Keratinocyte (primary cell): Measurements from ENCODE around the gene EVI5. TPM values are rescaled to one million over a fixed set of nuclear protein-coding genes. Genes with fewer than 3 reads are reported as not detected.

Experiments used
- DNase-seq: peaks from one replicate; pipeline ENCODE4 v3.0.0-alpha.2; 2011; ENCODE audit warnings: low read depth, missing footprints, low spot score
- FAIRE-seq: peaks from 2 replicates; lab custom pipeline; 2011; peaks lifted over from hg19 to GRCh38; lab: Jason Lieb, UNC
- H2AFZ ChIP-seq: 2 replicates; pipeline ENCODE4 v1.6.0; 2012; ENCODE audit warnings: low read length, control low read depth, inconsistent platforms; ENCODE audit not compliant: control insufficient read depth
- H3K27ac ChIP-seq: 2 replicates; pipeline ENCODE4 v1.5.1; 2011; ENCODE audit warnings: low read length; ENCODE audit not compliant: control insufficient read depth, insufficient read depth
- H3K27me3 ChIP-seq: 3 replicates; pipeline ENCODE4 v1.6.0; 2011; ENCODE audit warnings: low read length; ENCODE audit not compliant: control insufficient read depth, insufficient read depth; ENCODE audit errors: extremely low read depth
- H3K36me3 ChIP-seq, 2 experiments: 2 replicates in 1 of 2; 3 replicates in 1 of 2; pipeline ENCODE4 v1.5.1; 2011; ENCODE audit warnings: low read length in 2 of 2, mild to moderate bottlenecking in 1 of 2; ENCODE audit not compliant: control insufficient read depth in 2 of 2, insufficient read depth in 2 of 2; ENCODE audit errors: extremely low read depth in 1 of 2
- H3K4me1 ChIP-seq: 3 replicates; pipeline ENCODE4 v1.5.1; 2011; ENCODE audit warnings: low read length; ENCODE audit not compliant: control insufficient read depth, insufficient read depth; ENCODE audit errors: extremely low read depth
- H3K4me2 ChIP-seq: 3 replicates; pipeline ENCODE4 v1.6.0; 2011; ENCODE audit warnings: low read depth, low read length; ENCODE audit not compliant: control insufficient read depth, insufficient read depth; ENCODE audit errors: extremely low read depth
- H3K4me3 ChIP-seq, 3 experiments: fragments of 200-600 bp in 1 of 3; sonication (generic) in 1 of 3; 2 replicates in 2 of 3; 3 replicates in 1 of 3; pipeline ENCODE4 v1.5.1; 2011 to 2016; ENCODE audit warnings: low read length in 3 of 3, mild to moderate bottlenecking in 3 of 3, control low read depth in 2 of 3, inconsistent platforms in 1 of 3, low read depth in 1 of 3, mixed read lengths in 1 of 3, mixed run types in 1 of 3, moderate library complexity in 1 of 3; ENCODE audit not compliant: control insufficient read depth in 2 of 3, insufficient read depth in 2 of 3; ENCODE audit errors: extremely low read depth in 1 of 3
- H3K79me2 ChIP-seq: 2 replicates; pipeline ENCODE4 v1.6.0; 2012; ENCODE audit warnings: low read length; ENCODE audit not compliant: control insufficient read depth, insufficient read depth
- H3K9ac ChIP-seq: 3 replicates; pipeline ENCODE4 v1.6.0; 2011; ENCODE audit warnings: low read length; ENCODE audit not compliant: control insufficient read depth, insufficient read depth; ENCODE audit errors: extremely low read depth
- H3K9me1 ChIP-seq: 3 replicates; pipeline ENCODE4 v1.6.0; 2011; ENCODE audit warnings: low read length; ENCODE audit not compliant: control insufficient read depth, insufficient read depth; ENCODE audit errors: extremely low read depth
- H3K9me3 ChIP-seq: 2 replicates; pipeline ENCODE4 v1.5.1; 2012; ENCODE audit warnings: low read depth, low read length; ENCODE audit not compliant: control insufficient read depth
- H4K20me1 ChIP-seq: 3 replicates; pipeline ENCODE4 v1.6.0; 2011; ENCODE audit warnings: low read length; ENCODE audit not compliant: control insufficient read depth, insufficient read depth; ENCODE audit errors: extremely low read depth
- CTCF ChIP-seq, 3 experiments: IDR thresholded peaks in 1 of 3; conservative IDR thresholded peaks in 1 of 3; optimal IDR thresholded peaks in 1 of 3; 2 replicates in 2 of 3; 3 replicates in 1 of 3; pipeline versions ENCODE3 to v1.5.1; 2011; ENCODE audit warnings: low read length in 3 of 3, mild to moderate bottlenecking in 3 of 3, moderate library complexity in 2 of 3, control low read depth in 1 of 3, inconsistent platforms in 1 of 3; ENCODE audit not compliant: insufficient read depth in 2 of 3; ENCODE audit errors: extremely low read depth in 1 of 3
- EZH2 ChIP-seq: IDR thresholded peaks from one replicate; pipeline ENCODE4 v1.6.1; 2012; ENCODE audit warnings: inconsistent platforms, mild to moderate bottlenecking, low read length, moderate library complexity
- dilution Hi-C: fragments of 300-500 bp; cut with MboI; formaldehyde crosslinking; loops from one replicate; pipeline ENCODE4 v1.7.0; 2020; ENCODE audit warnings: low sequenced_read_pairs; ENCODE audit not compliant: extremely low pct_ligation_motif_present
- polyA plus RNA-seq, 5 experiments: library from polyadenylated mRNA; depleted of rRNA in 3 of 5; stranded (reverse) in 3 of 5; stranded (forward) in 1 of 5; unstranded in 1 of 5; fragments of >200 nt; gene quantifications; 1 replicate in 1 of 5; 2 replicates in 3 of 5; 3 replicates in 1 of 5; pipeline versions ENCODE4 v1.2.1 to v1.2.3, GENCODE V29; 2011 to 2012; ENCODE audit warnings: missing spikeins in 2 of 5, low read depth in 1 of 5, low replicate concordance in 1 of 5

Gene EVI5
- polyA plus RNA-seq, 1 donor (not counting 4 experiments of a cell fraction or from before 2014, with no cell fraction given): 23.2 TPM

DNA sequence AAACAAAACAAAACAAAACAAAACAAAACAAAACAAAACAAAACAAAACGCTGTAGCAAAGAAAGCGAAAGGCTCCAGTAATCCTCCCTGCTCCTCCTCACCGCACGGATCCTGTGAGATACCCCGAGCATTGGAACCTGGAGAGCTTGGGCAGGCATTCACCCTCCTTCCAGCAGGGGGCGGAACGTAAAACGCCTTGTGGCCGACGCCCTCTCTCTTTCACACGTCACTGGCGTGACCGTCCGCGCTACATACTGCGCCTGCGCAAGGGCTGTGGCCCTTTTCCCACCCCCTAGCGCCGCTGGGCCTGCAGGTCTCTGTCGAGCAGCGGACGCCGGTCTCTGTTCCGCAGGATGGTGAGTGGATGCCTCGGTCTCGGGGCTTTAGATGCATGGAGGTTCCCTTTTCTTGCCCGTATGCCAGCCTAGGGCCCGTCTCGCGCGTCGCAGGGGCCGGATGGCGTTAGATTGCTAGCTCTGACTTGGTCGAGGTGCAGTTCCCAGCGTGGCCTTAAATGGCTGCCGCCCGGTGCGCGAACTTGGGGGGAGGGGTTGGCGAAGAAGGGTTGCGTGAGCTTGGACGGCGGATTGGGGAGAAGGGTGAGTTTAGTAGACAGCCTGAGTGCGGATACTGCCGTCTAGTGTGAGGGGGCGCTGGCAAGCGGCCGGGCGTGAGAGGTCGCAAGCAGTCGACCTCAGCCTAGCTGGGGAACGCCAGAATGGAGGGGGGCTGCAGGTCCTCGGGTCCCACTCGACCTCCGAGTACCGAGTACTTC is 47.0 kb upstream of the EVI5 start, which contains the start of gene RPL5:
RPL5 (plus strand) TSS at position 279 of the 775 bp plus-strand sequence; CDS start at position 354, 75 bp downstream.
- Histone ChIP-seq H2AFZ (peak within 1 kb of the TSS; percentile 90), H3K9me1 (no peaks in the 10 kb centered on the region), H3K4me1 (peaks cover 21% of the 10 kb centered on the region), H4K20me1 (peaks cover 18% of the 10 kb centered on the region), H3K27ac (peak within 1 kb of the TSS; percentile 98), H3K79me2 (peaks cover 51% of the 10 kb centered on the region), H3K9ac (peak within 1 kb of the TSS; percentile 100), H3K36me3 (peaks cover 12% of the 10 kb centered on the region in 2 experiments), H3K27me3 (no peaks in the 10 kb centered on the region), H3K4me3 (peak within 1 kb of the TSS; percentile 98 to 100 (median 99)), H3K4me2 (peak within 1 kb of the TSS; percentile 90), H3K9me3 (no peaks in the 10 kb centered on the region)
- TF ChIP-seq CTCF (optimal IDR thresholded peaks at IDR 0.05 in 1 of 3, IDR thresholded peaks at IDR 0.05 in 1 of 3, conservative IDR thresholded peaks at IDR 0.05 in 1 of 3; ENCODE audit: extremely low read depth in 1 of 3, insufficient read depth in 2 of 3, low read length in 3 of 3): peak; percentile 96 to 99 (median 99)
- no peak for TF ChIP-seq EZH2
- DNase-seq (peak; percentile 90), FAIRE-seq (peak; percentile 29)
- dilution Hi-C loops: no loop called here

GRCh38 chr1:92831368-92831761 is 46.5 kb upstream of the EVI5 start:
- no peak for DNase-seq
- Histone ChIP-seq H3K9me3 (no peaks in the 10 kb centered on the region), H3K79me2 (peaks cover 45% of the 10 kb centered on the region), H4K20me1 (peaks cover 16% of the 10 kb centered on the region), H3K27me3 (no peaks in the 10 kb centered on the region), H3K27ac (peak overlapping the region; percentile 47), H3K4me1 (peaks cover 21% of the 10 kb centered on the region), H2AFZ (peak overlapping the region; percentile 90), H3K4me3 (peak overlapping the region in 1 of 3 experiments; percentile 98), H3K4me2 (peak overlapping the region; percentile 82), H3K9me1 (no peaks in the 10 kb centered on the region), H3K36me3 (peaks cover 11 to 12% of the 10 kb centered on the region in 2 experiments), H3K9ac (peak overlapping the region; percentile 100)
- TF ChIP-seq EZH2 (no peak), CTCF (optimal IDR thresholded peaks at IDR 0.05 in 1 of 3, IDR thresholded peaks at IDR 0.05 in 1 of 3, conservative IDR thresholded peaks at IDR 0.05 in 1 of 3; ENCODE audit: extremely low read depth in 1 of 3, insufficient read depth in 2 of 3, low read length in 3 of 3) (no peak)
- dilution Hi-C loops: no loop called here
- no peak for FAIRE-seq
